SH-SY5Y (cell line): ENCODE data around the gene PLSCR4.

Experiments used
- GATA2 ChIP-seq: IDR thresholded peaks from 2 replicates; pipeline ENCODE4 v1.6.1; 2011; ENCODE audit warnings: mild to moderate bottlenecking, low read depth, low read length
- GATA3 ChIP-seq: IDR thresholded peaks from 2 replicates; pipeline ENCODE4 v1.6.1; 2011; ENCODE audit warnings: low read depth, mild to moderate bottlenecking, low read length, moderate library complexity

PLSCR4 gene

GRCh38 chr3:146164506-146164905 lies 86.4 kb downstream of the PLSCR4 start:
- TF ChIP-seq GATA3 (no peak), GATA2 (no peak)

- TF ChIP-seq GATA2, result no peak
- no peak for TF ChIP-seq GATA3
Observed at GRCh38 chr3:146164071-146164470, 86.8 kb downstream of the PLSCR4 start.

GRCh38 chr3:146163584-146163983 lies 87.3 kb downstream of the PLSCR4 start:
- no peak for TF ChIP-seq GATA2
- no peak for TF ChIP-seq GATA3

- no peak for TF ChIP-seq GATA3
Observed at GRCh38 chr3:146162561-146162960, 88.3 kb downstream of the PLSCR4 start.

- TF ChIP-seq GATA2, result no peak
Observed at GRCh38 chr3:146161663-146162002, 89.3 kb downstream of the PLSCR4 start.

GRCh38 chr3:146160964-146161662 lies 89.8 kb downstream of the PLSCR4 start, which contains the start of gene PLOD2:
PLOD2 (minus strand) TSS chr3:146161184; CDS start chr3:146160989, 195 bp downstream.
- no peak for TF ChIP-seq GATA3
- no peak for TF ChIP-seq GATA2

- TF ChIP-seq GATA3 (no peak), GATA2 (no peak)
Observed at GRCh38 chr3:146160321-146160963, 90.5 kb downstream of the PLSCR4 start.

GRCh38 chr3:146159616-146160320 lies 91.1 kb downstream of the PLSCR4 start:
- TF ChIP-seq GATA2 (no peak), GATA3 (no peak)

GRCh38 chr3:146159037-146159436 lies 91.9 kb downstream of the PLSCR4 start:
- no peak for TF ChIP-seq GATA2

GRCh38 chr3:146157325-146158060 lies 93.4 kb downstream of the PLSCR4 start:
- TF ChIP-seq GATA3 (no peak), GATA2 (no peak)

- TF ChIP-seq GATA2 (no peak), GATA3 (no peak)
Observed at GRCh38 chr3:146156666-146157314, 94.1 kb downstream of the PLSCR4 start.

GRCh38 chr3:146156095-146156494 lies 94.8 kb downstream of the PLSCR4 start:
- TF ChIP-seq GATA2, result no peak
- no peak for TF ChIP-seq GATA3

GRCh38 chr3:146154995-146155394 lies 95.9 kb downstream of the PLSCR4 start:
- TF ChIP-seq GATA3, result no peak
- no peak for TF ChIP-seq GATA2

GRCh38 chr3:146154316-146154715 lies 96.6 kb downstream of the PLSCR4 start:
- no peak for TF ChIP-seq GATA3
- no peak for TF ChIP-seq GATA2
